ENCODE measurements around the gene CLCA2. TPM values are rescaled to one million over a fixed set of nuclear protein-coding genes. Genes with fewer than 3 reads are reported as not detected.

The CLCA2 gene
- total RNA-seq, 1 donor from 2014 or later: 0.85 TPM

DNA sequence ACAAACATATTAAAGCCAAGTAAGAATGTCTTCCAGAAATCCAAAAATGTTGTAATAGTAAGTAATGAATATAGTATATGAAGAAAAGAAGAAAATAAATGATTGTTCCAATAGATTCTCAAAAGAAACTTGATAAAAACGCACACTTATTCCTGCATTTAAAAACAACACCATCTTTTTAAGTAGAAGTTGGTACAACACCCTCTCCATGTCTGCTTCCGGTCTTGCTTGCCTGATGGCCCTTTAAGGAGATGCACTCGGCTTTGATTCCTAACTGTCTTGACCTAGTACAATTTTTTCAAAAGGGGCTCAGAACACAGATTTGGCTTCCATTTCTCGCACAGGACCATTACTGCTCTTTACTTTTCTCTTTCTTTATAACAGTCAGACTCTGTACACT, 53.7 kb downstream of the CLCA2 start:
- no peak for DNase-seq (ENCODE audit: low read depth)

DNA sequence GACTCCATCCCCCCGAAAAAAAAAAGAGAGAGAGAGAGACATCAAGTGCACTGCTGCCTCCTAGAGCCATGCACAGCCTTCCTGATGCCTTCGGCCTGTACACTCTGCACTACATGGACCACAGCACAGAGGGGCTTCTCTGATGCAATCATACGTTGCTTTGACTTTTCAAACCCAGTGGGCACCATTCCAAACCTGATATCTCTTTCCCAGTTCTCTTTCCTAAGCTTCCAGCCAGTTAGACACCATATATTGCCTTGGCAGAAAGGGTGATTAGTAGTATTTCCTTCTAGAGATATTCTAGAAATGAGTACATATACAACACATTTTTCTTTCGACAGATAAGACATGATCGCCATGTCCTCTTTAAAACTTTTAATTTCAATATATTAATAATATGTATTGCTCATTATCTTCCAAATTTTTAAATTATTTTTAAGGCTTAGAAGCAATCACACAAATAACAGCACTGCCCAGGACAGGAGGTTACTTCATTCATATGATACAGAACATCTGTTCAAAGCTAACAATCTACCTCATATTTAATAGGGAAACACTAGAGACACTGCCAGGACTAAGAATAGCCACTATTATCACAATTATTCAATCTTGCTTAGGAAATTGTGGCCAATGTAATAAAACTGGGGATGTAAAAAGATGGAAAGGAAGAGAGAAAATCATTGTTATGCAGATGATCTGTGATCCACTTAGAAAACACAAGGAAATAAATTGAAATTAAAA, 54.6 kb downstream of the CLCA2 start:
- no peak for DNase-seq (ENCODE audit: low read depth)

DNA sequence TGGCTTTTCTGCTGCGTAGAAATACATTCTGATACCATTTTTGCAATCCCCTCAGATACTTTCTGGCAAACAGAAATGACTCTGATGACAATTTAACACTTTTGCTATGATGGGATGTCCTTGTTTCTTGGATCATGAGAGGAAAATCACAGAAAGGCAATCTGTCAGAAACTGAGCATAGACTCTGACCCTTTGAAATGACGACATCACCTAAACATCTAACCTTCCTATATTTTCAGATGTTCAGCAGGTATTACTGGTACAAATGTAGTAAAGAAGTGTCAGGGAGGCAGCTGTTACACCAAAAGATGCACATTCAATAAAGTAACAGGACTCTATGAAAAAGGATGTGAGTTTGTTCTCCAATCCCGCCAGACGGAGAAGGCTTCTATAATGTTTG, 58.0 kb downstream of the CLCA2 start:
- no peak for DNase-seq (ENCODE audit: low read depth)

DNA sequence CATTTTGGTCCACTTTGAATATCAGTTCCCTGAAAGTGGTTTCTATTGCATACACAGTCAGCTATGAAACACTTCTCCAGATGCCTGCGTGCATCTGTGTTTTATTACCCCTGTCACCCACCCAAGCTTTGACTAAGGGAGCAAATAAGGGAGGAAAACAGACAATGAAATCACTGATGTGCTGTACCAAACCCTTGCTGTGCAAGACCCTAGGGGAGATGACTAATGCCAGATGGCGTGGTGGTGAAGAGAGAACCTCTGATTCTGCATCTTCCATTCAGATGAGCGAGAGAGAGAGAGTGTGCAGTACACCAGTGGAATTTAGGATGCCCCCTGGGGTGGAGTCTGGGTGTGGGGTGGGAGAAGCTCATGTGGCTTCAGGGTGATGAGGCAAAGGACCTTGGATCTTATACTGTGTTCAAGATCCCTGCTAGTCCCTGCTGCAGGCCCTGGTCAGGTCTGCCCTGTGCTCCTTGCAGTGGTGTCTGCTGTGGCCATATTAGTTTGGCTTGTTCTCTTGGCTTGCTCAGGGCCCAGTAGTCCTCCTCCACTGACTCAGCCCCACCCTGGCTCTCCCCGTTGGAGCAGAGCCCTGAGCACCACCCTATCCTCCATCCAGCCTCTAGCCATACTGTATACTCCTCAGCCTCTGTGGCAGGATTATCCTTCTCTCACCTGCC, 63.3 kb downstream of the CLCA2 start:
- DNase-seq (ENCODE audit: low read depth): no peak

DNA sequence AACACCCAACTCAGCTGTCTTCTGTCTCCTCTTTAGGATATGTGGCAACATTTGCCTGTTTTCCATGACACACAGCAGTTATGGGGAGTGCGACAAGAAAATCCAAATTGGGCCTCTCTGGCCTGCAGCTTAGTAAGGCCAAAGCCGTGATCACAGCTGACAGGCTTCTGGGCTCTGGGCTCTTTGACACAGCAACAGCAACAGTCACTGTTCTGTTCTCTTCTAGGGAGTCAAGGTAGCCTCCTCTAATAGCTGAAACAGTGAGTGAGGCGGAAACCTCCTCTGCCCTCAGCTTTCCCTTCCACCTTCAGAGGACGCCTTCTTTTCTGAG, 63.8 kb downstream of the CLCA2 start:
- DNase-seq (ENCODE audit: low read depth): no peak

DNA sequence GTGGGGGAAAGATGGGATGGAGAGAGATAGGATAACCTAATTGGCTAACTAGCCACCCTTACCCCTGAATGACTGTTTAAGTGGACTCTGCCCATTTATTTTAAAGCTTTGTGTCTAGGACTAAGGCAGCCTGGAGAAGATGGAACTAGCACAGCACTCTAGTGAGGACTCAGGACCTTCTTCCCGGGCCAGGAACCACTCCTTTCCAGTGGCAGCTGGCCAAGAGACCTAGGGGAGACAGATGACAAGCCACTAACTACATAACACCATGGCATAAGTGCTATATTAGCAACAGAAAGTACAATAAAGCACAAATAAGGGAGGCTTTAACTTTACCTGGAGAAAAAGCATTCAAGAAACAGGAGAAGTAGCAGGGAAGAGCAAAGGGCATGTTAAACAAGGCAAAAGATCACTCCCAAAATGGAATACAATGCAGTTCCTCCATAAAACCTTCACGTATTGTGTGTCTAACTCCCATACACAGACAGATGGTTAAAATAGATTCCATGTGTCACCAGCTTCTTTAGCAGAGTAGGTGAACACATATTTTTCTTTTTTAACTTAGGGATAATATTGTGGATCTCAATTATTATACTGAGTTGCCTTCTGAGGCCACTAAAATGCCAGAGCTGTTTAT, 65.4 kb downstream of the CLCA2 start:
- no peak for DNase-seq (ENCODE audit: low read depth)

DNA sequence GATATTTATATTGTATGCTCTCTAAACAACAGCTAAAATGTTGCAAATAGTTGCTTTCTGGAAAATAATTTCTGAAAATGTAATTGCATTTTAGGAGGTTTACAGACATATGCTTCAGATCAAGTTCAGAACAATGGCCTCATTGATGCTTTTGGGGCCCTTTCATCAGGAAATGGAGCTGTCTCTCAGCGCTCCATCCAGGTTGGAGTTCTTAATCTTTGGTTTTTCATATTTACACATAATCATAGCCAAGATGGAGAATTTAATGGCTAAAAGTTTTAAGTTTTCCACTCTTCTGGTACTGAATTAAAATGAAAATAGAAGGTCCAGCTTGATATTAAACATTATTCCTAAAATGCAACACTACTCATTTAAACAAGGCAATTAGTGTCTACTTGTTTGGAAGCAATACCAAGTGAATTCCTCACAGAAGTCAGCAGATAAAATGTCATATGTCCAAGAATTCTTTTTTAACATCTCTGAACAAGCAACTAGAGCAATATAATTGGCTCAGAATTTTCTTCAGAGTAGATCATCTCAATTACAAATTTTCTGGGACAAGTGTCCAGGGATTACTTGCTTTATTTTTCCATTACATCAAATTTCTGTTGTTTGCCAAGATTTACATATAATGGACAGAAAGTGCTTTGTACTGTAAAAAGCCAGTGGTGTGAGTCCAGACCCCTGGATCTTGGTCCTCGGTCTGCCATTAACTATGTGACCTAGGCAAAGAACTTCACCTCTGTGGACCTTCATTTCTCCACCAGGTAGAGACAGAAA, 67.4 kb downstream of the CLCA2 start:
- DNase-seq (ENCODE audit: low read depth): no peak

DNA sequence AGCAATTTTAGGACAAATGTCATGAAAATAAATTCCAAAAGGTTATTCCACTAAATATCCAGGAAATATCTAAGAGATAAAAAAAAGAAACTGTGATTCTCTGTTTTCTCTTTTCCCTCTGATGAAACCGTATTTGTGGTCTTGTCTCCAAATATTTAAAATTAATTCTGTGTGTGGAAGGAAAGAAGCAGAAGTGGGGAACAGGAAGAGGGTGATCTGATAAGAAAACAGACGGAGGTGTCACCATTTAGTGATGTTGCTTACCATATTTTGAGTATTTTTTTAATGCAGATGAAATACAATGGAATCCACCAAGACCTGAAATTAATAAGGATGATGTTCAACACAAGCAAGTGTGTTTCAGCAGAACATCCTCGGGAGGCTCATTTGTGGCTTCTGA, 74.3 kb downstream of the CLCA2 start:
- DNase-seq (ENCODE audit: low read depth): no peak

DNA sequence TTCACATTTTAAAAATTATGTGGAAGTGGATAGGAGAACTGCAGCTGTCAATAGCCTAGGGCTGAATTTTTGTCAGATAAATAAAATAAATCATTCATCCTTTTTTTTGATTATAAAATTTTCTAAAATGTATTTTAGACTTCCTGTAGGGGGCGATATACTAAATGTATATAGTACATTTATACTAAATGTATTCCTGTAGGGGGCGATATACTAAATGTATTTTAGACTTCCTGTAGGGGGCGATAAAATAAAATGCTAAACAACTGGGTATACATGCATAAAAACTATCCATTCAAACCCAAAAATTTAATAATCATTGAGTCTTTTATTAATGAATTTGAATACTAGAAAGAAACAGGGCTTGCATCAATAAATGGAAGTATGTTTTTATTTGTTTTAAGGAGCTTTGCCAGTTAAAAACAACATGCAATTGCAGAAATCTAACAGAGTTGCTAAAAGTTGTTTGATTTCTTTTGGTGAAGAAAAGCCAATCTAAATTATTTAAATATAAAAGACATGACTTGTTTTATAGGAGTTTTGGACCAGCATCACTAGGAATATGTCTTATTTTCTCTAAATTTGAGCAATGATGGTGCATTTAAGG, 76.1 kb downstream of the CLCA2 start:
- peak; percentile 48 for DNase-seq (ENCODE audit: low read depth)

DNA sequence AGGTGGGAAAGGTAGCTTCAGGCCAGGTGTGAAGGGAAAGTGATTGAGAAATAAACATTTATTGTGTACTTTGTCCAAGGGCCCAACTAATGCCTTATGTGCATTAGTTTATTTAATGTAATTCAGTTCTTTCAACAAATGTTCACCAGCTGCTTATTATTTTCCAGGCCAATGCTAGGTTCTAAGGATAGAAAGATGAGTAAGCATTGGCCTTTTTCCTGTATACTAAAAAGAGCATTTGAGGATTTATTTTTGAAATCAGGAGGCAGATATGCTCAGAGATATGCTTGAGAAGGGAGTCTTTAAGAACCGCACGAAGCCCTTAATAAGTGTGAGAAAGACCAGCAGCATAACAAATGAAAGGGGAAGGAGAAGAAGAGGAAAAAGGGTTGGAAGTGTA, 76.7 kb downstream of the CLCA2 start:
- DNase-seq (ENCODE audit: low read depth): no peak

DNA sequence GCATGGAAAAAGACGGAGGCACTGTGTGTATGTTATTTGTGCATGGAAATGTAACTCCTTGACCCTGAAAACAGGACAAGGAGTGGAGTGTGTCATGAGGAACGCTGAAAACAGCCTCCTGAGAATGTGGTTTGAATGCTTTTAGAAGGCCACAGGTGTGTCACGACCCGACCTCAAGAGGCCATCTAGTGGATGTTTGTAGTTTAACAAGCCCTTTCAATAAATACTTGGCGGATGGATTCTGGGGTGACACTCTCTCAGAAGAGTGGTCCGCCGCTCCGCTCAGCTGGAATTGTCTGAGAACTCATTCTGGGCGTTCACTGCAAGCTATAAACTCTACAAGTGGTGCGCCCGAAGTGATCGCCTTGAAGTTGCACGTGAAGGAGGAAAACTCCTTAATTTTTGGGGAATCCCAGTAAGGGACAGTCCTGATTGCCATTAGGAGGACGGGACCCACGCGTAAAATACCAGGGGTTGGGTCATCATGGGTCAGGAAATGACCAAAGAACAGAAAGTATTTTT, 78.2 kb downstream of the CLCA2 start:
- DNase-seq (ENCODE audit: low read depth): peak; percentile 59

DNA sequence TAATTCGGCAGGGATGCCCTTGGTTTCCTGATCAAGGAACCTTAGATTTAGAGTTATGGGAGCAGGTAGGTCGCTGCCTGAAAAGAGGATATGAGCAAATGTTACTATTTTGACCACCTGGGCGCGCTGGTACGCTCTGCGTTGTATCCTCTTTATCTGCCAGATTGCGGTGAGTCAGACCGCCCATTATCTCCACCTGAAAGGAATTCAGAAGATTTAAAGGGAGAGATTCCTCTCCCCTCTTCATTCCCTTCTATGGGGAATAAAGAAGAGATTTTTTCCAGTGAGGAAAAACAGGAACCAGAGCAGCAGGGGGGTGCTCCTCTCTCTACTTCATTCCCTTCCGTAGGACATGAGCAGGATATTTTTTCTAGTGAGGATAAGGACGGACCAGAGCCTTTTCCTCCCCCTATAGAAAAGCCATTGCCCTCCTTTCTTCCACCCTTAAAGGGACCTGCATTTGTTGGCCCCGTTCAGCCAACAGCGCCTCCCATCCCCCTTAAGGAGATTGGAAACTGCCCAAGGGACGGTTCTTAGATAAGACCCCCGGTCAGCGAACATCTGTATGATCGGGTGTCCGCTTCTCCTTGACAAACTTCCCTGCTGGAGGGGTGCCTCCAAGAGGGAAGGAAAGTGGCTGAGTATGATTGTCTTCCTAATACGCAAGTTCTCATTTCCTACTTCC, 78.9 kb downstream of the CLCA2 start:
- DNase-seq (ENCODE audit: low read depth): no peak

DNA sequence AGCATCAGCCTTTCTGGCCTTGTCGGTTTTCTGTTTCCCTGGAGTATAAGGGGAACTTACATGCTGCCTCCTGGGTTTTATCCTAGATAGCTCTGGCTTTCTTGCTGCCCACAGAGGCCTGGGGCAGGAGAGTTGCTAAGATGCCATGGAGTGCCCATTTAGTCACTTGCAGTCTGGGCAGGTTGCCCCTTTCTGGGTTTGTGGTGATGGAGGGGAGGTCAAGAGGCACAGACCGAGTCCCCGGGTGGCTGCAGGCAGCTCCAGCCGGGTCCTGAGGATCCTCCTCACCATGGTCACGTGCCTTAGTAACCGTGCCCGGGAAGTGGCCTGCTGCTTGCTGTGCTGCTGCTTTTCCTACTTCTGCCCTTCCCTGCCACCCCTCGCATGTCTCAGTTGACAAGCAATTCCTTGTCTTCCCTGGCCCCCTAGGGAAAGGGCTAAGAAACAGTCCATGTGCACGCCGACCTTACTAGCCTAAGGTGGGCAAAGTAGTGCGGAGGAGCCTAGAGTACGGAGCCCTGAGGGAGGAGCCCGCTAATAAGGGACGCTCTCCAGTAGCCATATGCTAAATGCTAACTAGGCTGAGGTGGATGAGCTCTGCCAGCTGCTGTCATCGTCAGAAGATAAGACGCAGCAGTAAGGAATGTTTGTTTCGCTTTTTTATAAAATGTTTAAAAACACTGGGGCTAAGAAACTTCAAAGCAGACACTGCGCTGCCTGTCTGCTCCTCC, 79.6 kb downstream of the CLCA2 start:
- no peak for DNase-seq (ENCODE audit: low read depth)

DNA sequence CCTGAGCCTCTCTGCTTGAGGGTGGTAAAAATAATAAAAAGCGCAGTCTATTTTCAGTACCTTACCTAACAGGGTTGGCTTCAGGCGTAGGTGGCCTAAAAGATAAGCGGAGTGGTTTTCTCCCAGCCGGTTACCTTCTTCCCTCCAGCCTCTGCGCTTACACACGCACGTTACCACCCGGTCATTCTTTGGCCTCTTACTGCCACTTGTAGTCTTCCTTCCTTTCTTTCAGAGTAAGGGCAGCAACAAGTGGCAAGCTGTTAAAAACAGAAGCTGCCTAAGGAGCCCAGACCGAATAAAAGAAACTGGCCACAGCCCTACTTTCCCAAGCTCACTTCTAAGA, 80.1 kb downstream of the CLCA2 start:
- DNase-seq (ENCODE audit: low read depth): no peak

DNA sequence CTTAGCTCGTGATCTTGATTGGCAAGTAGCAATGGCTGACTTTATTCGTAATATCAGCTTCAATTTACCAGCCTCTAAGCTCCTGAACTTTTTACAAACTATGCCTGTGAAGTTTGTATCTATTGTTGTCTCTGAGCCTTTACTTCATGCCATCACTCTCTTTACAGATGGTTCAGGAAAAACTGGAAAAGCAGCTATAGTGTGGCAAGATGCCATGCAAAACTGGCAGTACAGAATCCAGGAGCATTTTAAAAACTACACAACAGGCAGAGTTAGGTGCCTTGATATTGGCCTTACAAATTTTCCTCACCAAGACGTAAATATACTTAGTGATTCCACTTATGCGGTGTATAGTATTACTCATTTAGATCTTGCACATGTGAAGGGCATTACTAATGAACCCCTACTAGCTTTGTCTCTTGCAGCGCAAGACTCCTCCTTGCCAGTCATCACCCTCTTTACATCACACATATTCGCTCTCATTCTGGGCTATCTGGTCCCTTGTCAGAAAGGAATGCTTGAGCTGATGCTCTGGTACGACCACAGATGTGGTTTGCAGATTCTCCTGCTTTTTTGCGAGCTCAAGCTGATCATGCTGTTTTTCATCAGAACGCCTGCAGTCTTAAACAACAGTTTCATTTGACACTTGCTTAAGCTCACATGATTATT, 81.1 kb downstream of the CLCA2 start:
- DNase-seq (ENCODE audit: low read depth): no peak

DNA sequence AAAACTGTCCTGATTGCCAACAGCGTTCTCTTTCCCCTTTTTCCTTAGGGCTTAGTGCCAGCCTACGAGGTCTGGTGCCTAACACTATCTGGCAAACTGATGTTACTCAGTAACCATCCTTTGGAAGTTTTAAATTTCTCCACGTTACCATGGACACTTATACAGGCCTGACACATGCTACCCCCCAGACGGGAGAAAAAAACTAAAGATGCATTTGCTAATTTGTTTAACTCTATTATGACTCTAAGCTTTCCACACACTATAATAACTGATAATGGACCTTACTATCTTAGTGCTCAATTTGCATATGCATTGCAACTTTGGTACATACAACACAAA, 81.6 kb downstream of the CLCA2 start:
- DNase-seq (ENCODE audit: low read depth): no peak
